HepG2 (cell line): Measurements from ENCODE around the gene CCL18.

Experiments used
- GZF1 ChIP-seq: sonication (generic); formaldehyde crosslinking; IDR thresholded peaks from 2 replicates; pipeline ENCODE4 v1.5.1; 2020; ENCODE audit warnings: mild to moderate bottlenecking, missing genetic modification reagents
- HMG20A ChIP-seq: IDR thresholded peaks from 2 replicates; pipeline ENCODE4 v1.6.1; 2016; ENCODE audit warnings: borderline replicate concordance
- HMG20B ChIP-seq: conservative IDR thresholded peaks from 2 replicates; pipeline ENCODE4 v1.6.1; 2016; ENCODE audit warnings: missing genetic modification reagents, missing compliant biosample characterization
- KLF15 ChIP-seq: sonication (generic); formaldehyde crosslinking; IDR thresholded peaks from 2 replicates; pipeline ENCODE4 v1.8.1; 2023; ENCODE audit warnings: borderline replicate concordance, mild to moderate bottlenecking, inconsistent platforms, missing genetic modification reagents, mixed read lengths
- MXI1 ChIP-seq: IDR thresholded peaks from 3 replicates; pipeline ENCODE4 v1.6.1; 2012; ENCODE audit warnings: low read depth, low read length, inconsistent platforms, borderline replicate concordance
- SIN3B ChIP-seq: fragments of 150-350 bp; IDR thresholded peaks from 2 replicates; pipeline ENCODE4 v1.6.1; 2014; ENCODE audit warnings: low read length
- SOX13 ChIP-seq, 3 experiments: fragments of 450-650 bp in 1 of 3; sonication (generic) in 1 of 3; formaldehyde crosslinking in 1 of 3; IDR thresholded peaks in 2 of 3; conservative IDR thresholded peaks in 1 of 3; 2 replicates each; pipeline versions ENCODE4 v1.5.0 to v1.6.1; 2016 to 2020; ENCODE audit warnings: antibody characterized with exemption in 1 of 3, mild to moderate bottlenecking in 1 of 3, missing compliant biosample characterization in 1 of 3, missing genetic modification reagents in 1 of 3, moderate library complexity in 1 of 3
- SP2 ChIP-seq: sonication (generic); formaldehyde crosslinking; IDR thresholded peaks from 2 replicates; pipeline ENCODE4 v1.5.1; 2020; ENCODE audit warnings: mild to moderate bottlenecking, missing genetic modification reagents
- SUZ12 ChIP-seq: fragments of 150-350 bp; IDR thresholded peaks from 2 replicates; pipeline ENCODE4 v1.6.1; 2014; ENCODE audit warnings: low read depth, low read length
- TBP ChIP-seq: sonication (generic); formaldehyde crosslinking; IDR thresholded peaks from 2 replicates; pipeline ENCODE4 v1.5.0; 2020; ENCODE audit warnings: missing genetic modification reagents
- ZNF121 ChIP-seq: sonication (generic); formaldehyde crosslinking; IDR thresholded peaks from 2 replicates; pipeline ENCODE4 v1.5.0; 2020; ENCODE audit warnings: mild to moderate bottlenecking, missing genetic modification reagents
- TF ChIP-seq, protein P1 (sequence below): sonication (generic); formaldehyde crosslinking; IDR thresholded peaks from 2 replicates; pipeline ENCODE4 v1.5.0; 2020; ENCODE audit warnings: missing genetic modification reagents

DNA sequence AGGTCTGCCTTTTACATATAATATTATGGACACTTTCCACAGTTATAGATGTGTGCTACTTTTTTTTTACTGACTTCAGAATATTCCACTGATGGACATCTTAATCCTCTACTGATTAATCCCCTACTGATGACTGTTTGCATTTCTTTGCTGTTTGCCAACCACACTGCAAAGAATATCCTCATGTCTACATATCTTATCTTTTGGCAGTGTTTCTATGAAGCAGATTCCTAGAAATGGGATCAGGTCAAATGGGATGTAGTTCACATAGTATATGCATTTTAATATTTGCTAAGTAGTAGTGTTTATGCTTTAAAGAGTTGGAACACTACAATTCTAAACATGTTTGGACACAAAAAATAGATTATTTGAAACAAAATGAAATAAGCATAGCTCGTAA lies 22.7 kb downstream of the CCL18 start:
- TF ChIP-seq, protein P1, sequence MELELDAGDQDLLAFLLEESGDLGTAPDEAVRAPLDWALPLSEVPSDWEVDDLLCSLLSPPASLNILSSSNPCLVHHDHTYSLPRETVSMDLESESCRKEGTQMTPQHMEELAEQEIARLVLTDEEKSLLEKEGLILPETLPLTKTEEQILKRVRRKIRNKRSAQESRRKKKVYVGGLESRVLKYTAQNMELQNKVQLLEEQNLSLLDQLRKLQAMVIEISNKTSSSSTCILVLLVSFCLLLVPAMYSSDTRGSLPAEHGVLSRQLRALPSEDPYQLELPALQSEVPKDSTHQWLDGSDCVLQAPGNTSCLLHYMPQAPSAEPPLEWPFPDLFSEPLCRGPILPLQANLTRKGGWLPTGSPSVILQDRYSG (CRISPR knock-in tag), result no peak
- TF ChIP-seq TBP (CRISPR knock-in tag) (no peak), HMG20B (CRISPR knock-in tag) (no peak), SIN3B (no peak), MXI1 (no peak), SP2 (CRISPR knock-in tag) (no peak), GZF1 (CRISPR knock-in tag) (no peak), KLF15 (CRISPR knock-in tag) (no peak), ZNF121 (CRISPR knock-in tag) (no peak), HMG20A (CRISPR knock-in tag) (no peak), SOX13 (IDR thresholded peaks at IDR 0.05) (no peak), SOX13 (CRISPR knock-in tag; conservative IDR thresholded peaks at IDR 0.05 in 1 of 2, IDR thresholded peaks at IDR 0.05 in 1 of 2) (no peak), SUZ12 (no peak)
